Measurements from ENCODE around the gene C2CD2. TPM values are rescaled to one million over a fixed set of nuclear protein-coding genes. Genes with fewer than 3 reads are reported as not detected.

Gene C2CD2
- total RNA-seq, 2 donors from 2014 or later, result 10.4 to 25.4 TPM

DNA sequence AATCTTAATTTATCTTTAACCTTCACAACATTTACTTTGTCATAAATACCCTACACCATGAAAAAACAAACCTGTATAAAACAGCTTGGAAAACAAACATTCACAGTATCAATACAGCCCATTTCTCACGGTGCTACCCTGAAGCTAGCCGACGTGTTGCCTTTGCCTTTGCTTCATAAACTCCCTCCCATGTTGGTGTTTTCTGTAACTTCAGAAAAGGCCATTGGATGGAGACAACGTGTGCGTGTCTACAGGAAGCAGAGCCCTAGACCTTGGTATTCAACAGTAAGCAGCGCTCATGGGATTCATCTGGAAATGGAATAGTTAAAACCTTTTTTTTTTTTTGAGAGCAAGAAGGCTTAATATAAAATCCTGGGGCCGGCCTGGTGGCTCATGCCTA is 67.5 kb downstream of the C2CD2 start:
- Histone ChIP-seq H3K9me3 (no peaks in the 10 kb centered on the region), H3K36me3 (replicated peaks in 1 of 2; ENCODE audit: insufficient read depth in 1 of 2, low read depth in 2 of 2) (peaks cover 0 to 2% of the 10 kb centered on the region in 2 donors), H3K4me3 (no peak overlapping the region), H3K4me1 (peaks cover 6% of the 10 kb centered on the region), H3K27ac (peak overlapping the region in 2 of 4 donors; percentile 13 to 28), H3K27me3 (no peaks in the 10 kb centered on the region)
- intact Hi-C loops (cut with DNase I), result no loop called here
- TF ChIP-seq, protein P1, sequence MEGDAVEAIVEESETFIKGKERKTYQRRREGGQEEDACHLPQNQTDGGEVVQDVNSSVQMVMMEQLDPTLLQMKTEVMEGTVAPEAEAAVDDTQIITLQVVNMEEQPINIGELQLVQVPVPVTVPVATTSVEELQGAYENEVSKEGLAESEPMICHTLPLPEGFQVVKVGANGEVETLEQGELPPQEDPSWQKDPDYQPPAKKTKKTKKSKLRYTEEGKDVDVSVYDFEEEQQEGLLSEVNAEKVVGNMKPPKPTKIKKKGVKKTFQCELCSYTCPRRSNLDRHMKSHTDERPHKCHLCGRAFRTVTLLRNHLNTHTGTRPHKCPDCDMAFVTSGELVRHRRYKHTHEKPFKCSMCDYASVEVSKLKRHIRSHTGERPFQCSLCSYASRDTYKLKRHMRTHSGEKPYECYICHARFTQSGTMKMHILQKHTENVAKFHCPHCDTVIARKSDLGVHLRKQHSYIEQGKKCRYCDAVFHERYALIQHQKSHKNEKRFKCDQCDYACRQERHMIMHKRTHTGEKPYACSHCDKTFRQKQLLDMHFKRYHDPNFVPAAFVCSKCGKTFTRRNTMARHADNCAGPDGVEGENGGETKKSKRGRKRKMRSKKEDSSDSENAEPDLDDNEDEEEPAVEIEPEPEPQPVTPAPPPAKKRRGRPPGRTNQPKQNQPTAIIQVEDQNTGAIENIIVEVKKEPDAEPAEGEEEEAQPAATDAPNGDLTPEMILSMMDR (IDR thresholded peaks at IDR 0.05), result no peak
- no peak for TF ChIP-seq POLR2A (IDR thresholded peaks at IDR 0.05)
- ATAC-seq, result peak; percentile 51
- WGBS, 2 donors, result 44 to 51% methylated on average over 7 of the region's 7 CpGs
- DNase-seq, result no peak

DNA sequence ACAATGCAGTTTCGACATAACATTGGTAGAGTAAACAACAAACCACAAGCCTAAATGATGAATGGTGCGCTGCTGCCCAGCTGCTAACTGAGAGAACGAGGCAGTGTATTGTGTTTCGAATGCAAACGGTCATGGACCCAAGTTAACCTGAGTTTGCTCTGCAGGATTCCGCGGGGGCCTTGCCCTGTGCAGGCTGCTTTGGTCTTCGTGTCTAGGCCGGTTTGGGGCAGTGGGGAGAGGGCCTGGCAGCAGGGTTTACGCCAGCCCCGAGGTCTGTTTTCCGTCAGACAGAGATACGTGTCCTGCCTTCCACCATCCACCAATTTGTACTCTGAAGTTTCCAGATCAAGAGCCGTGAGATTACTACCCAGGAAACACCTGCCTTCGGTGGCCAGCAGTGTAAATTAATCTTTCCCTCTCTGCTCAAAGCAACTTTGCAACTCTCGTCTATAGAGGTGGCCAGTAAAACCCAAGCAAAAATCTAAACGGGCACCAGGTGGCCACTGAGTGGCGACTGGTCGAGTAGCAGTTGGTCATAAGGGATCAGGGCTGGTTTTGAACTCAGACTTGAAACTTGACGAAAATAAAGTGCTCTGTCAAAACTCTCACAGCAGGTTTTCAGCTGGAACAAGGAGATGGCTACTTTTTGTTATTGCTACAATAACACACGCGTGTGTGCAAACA is 68.3 kb downstream of the C2CD2 start:
- Histone ChIP-seq H3K4me1 (peaks cover 6% of the 10 kb centered on the region), H3K4me3 (no peak overlapping the region), H3K27me3 (no peaks in the 10 kb centered on the region), H3K9me3 (no peaks in the 10 kb centered on the region), H3K27ac (peak overlapping the region in 2 of 4 donors; percentile 13 to 28), H3K36me3 (replicated peaks in 1 of 2; ENCODE audit: insufficient read depth in 1 of 2, low read depth in 2 of 2) (peaks cover 0 to 2% of the 10 kb centered on the region in 2 donors)
- peak; percentile 55 for ATAC-seq
- WGBS, 2 donors, result 37 to 53% methylated on average over 21 to 22 of the region's 22 CpGs
- intact Hi-C loops (cut with DNase I), result no loop called here
- peak in 2 of 4 donors; percentile 25 to 49 for DNase-seq
- TF ChIP-seq, protein P1 (IDR thresholded peaks at IDR 0.05), result peak in 3 of 7 experiments; percentile 25 to 35 (median 31)
- no peak for TF ChIP-seq POLR2A (IDR thresholded peaks at IDR 0.05)

DNA sequence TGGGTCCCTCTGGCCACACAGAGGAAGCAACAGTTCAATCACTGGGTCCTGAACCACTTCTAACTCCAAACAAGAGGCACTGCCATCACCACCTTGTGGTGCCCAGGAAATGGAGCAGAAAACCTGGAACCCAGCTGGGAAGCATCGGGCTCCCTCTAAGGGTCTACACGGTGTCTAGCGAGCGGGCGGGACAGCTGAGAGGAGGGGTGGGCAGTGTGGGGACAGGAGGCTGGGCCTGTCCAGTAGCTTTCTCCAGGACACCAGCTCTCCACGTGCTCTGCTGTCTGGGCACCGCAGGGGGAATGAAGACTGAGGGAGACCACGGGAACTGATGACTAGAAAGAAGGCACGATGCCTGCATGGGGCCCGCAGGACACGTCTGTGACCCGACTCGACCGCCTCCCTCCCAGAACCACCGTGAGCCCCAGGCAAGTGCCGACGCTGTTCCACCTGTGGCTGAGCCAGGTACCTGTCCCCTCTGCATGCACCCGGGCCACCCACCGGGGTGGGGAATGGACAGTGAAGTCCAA is 69.3 kb downstream of the C2CD2 start:
- peaks cover 13% of the 10 kb centered on the region for H3K4me1 ChIP-seq
- DNase-seq, result no peak
- WGBS, 2 donors, result 87 to 88% methylated on average over 16 to 19 of the region's 19 CpGs
- no peak for ATAC-seq
- intact Hi-C loops (cut with DNase I), result no loop called here
- peaks cover 0 to 2% of the 10 kb centered on the region in 2 donors for H3K36me3 ChIP-seq (replicated peaks in 1 of 2; ENCODE audit: insufficient read depth in 1 of 2, low read depth in 2 of 2)
- H3K9me3 ChIP-seq, result no peaks in the 10 kb centered on the region
- TF ChIP-seq, protein P1 (IDR thresholded peaks at IDR 0.05), result no peak
- TF ChIP-seq POLR2A (IDR thresholded peaks at IDR 0.05), result no peak
- no peak overlapping the region for H3K4me3 ChIP-seq
- no peak overlapping the region for H3K27ac ChIP-seq
- no peaks in the 10 kb centered on the region for H3K27me3 ChIP-seq

DNA sequence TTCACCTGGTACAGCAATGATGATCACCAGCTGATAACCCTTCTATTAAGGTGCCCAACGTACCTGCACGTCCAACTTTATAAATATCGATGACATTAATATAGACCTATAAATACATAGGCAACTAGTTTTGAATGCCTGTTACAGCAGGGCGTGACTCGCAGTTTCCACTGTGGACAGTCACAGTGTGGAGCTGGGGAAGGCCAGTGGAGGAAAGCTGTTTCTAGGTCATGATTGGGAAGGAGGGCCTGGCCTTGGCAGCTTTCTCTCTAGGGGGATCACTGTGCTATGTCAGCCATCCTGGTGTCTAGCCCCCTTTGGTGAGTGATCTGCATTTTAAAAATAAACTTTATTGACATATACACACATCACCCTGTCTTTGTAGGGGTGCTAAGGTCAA is 70.2 kb downstream of the C2CD2 start:
- H3K9me3 ChIP-seq, result no peaks in the 10 kb centered on the region
- peaks cover 14% of the 10 kb centered on the region for H3K4me1 ChIP-seq
- intact Hi-C loops (cut with DNase I), result no loop called here
- 91 to 93% methylated on average over 5 of the region's 5 CpGs for WGBS, 2 donors
- no peak for TF ChIP-seq POLR2A (IDR thresholded peaks at IDR 0.05)
- TF ChIP-seq, protein P1 (IDR thresholded peaks at IDR 0.05), result no peak
- H3K36me3 ChIP-seq (replicated peaks in 1 of 2; ENCODE audit: insufficient read depth in 1 of 2, low read depth in 2 of 2), result peaks cover 0 to 2% of the 10 kb centered on the region in 2 donors
- ATAC-seq (no peak), DNase-seq (no peak)
- no peaks in the 10 kb centered on the region for H3K27me3 ChIP-seq
- H3K4me3 ChIP-seq, result no peak overlapping the region
- no peak overlapping the region for H3K27ac ChIP-seq

Measured in body of pancreas (tissue), 4 donors.